Lung (tissue), 12 donors: ENCODE data around the gene TLCD3A. TPM values are rescaled to one million over a fixed set of nuclear protein-coding genes. Genes with fewer than 3 reads are reported as not detected.

Experiments used
- ATAC-seq: fragments of 200-7000 bp; cut with Tn5 transposase; one replicate; pipeline ENCODE4 v1.9.1; 2020; ENCODE audit warnings: moderate number of reproducible peaks; ENCODE audit not compliant: insufficient read depth, low FRiP score
- DNase-seq, 3 donors: peaks; one replicate each; pipeline ENCODE4 v3.0.0-alpha.2; 2013 to 2017
- H3K27ac ChIP-seq, 2 donors: one replicate each; pipeline ENCODE4 v1.5.1; 2013; ENCODE audit warnings: mild to moderate bottlenecking in 2 of 2, moderate library complexity in 2 of 2, control low read depth in 1 of 2, inconsistent platforms in 1 of 2, low read depth in 1 of 2, low read length in 1 of 2
- H3K27me3 ChIP-seq, 3 donors: one replicate each; pipeline ENCODE4 v1.5.1; 2013; ENCODE audit warnings: low read length in 2 of 3; ENCODE audit not compliant: control insufficient read depth in 3 of 3, insufficient read depth in 3 of 3
- H3K36me3 ChIP-seq, 4 donors: one replicate each; pipeline ENCODE4 v1.5.1; 2013; ENCODE audit warnings: low read length in 4 of 4, mild to moderate bottlenecking in 1 of 4, moderate library complexity in 1 of 4; ENCODE audit not compliant: control insufficient read depth in 4 of 4, insufficient read depth in 4 of 4
- H3K4me1 ChIP-seq, 5 donors: one replicate each; pipeline ENCODE4 v1.5.1; 2013; ENCODE audit warnings: low read length in 5 of 5, mild to moderate bottlenecking in 2 of 5, moderate library complexity in 1 of 5; ENCODE audit not compliant: control insufficient read depth in 5 of 5, insufficient read depth in 5 of 5
- H3K4me3 ChIP-seq: one replicate; pipeline ENCODE4 v1.5.1; 2013; ENCODE audit warnings: mild to moderate bottlenecking, control low read depth, moderate library complexity
- H3K9ac ChIP-seq, 2 donors: one replicate each; pipeline ENCODE4 v1.5.1; 2013; ENCODE audit warnings: low read length in 2 of 2, control low read depth in 1 of 2; ENCODE audit not compliant: insufficient read depth in 1 of 2
- H3K9me3 ChIP-seq, 4 donors: one replicate each; pipeline ENCODE4 v1.5.1; 2013; ENCODE audit warnings: low read length in 3 of 4, mild to moderate bottlenecking in 1 of 4, moderate library complexity in 1 of 4; ENCODE audit not compliant: control insufficient read depth in 4 of 4, insufficient read depth in 3 of 4
- CTCF ChIP-seq: IDR thresholded peaks from 2 replicates; pipeline ENCODE4 v1.5.1; 2012; ENCODE audit warnings: mild to moderate bottlenecking; ENCODE audit errors: control extremely low read depth, extremely low read depth
- WGBS, 2 donors: extraction: QIAGEN DNeasy Blood & Tissue Kit; methylation state at CpG; one replicate each; pipeline ENCODE4 v1.1.7; 2013; 5-methylcytosine and 5-hydroxymethylcytosine counted together
- polyA plus RNA-seq, 2 donors: library from polyadenylated mRNA; stranded (reverse); fragments of 200-250 nt; gene quantifications; one replicate each; pipeline ENCODE4 v1.2.1, GENCODE V29; 2013
- total RNA-seq, 2 donors: library from RNA; depleted of rRNA in 1 of 2; stranded (reverse); fragments of >200 nt in 1 of 2; gene quantifications; one replicate each; pipeline ENCODE4 v1.2.1, GENCODE V29; 2014 to 2021
- donor health status: control.
- donor health status: control.
- donor health status: Bipolar disorder and iron deficiency.
- donor health status: healthy.
- donor health status: DM: yes; HTN: yes; CAD: no.

The TLCD3A gene
- total and polyA plus RNA-seq, 4 donors = 8.4 to 16.2 (median 11.0) TPM

DNA sequence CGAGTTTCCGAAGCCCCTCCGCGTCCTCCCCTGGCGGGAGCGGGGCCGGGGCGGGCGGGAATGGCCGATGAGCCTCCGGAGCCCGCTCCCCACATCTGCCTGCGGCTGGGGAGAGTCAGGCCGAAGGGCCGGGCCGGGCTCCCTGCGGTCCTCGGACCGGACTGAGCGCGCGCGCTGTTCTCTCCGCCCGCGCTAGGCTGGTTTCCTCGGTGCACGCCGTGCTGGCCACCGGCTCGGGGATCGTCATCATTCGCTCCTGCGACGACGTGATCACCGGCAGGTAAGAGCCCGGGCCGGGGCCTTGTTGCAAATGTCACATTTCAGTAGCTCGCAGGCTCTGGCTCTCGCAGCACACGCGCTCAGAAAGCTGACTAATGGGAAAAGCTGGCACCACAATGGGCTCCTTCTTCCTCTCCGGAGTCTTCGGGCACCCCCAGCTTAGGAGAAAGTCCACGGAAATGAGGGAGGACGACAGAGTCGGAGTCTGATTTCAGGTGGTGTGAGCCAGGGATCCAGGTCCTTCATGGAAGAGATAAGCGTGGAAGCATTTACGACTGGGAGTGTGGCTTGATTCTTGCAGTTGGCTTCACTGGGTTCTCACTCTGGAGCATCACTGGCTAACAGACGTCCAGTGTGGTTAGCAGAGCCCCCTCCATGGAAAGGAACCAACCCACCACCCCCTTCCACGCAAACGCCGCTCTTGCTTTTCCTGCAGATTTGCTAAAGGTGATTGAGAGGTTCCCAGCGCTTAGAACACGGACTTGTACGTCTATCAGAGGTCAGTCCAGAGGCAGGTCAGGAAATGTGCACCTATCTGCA is 715 bp downstream of the TLCD3A start:
- WGBS, 2 donors = 7 to 10% methylated on average over 53 to 57 of the region's 57 CpGs
- DNase-seq = peak; percentile 33 to 49 (median 47)

DNA sequence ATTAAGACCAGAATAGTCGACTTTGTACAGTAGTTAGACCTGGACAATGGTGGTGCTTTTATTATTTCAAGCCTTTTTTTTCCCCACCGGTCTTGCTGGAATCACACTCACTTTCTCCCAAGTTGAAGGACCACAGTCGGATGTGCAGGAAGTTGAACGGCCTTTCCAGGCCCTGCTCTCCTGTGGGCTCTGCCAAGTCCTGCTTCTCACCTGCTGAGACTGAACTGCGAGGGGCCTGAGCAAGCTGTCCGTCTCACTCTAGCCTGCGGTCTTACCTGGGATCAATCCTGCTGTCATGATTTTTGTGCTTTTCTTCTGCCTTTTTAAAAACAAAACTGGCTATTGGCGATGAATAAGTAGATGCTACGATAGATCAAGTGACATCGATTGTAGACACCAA is 1.3 kb downstream of the TLCD3A start:
- TF ChIP-seq CTCF = no peak
- DNase-seq (no peak), ATAC-seq (no peak)
- peaks cover 0 to 14% (median 4%) of the 10 kb centered on the region in 5 donors for H3K4me1 ChIP-seq
- H3K27ac ChIP-seq = no peak overlapping the region
- H3K4me3 ChIP-seq = no peak overlapping the region
- no peaks in the 10 kb centered on the region for H3K9me3 ChIP-seq
- 74 to 76% methylated on average over 10 of the region's 10 CpGs for WGBS, 2 donors
- H3K36me3 ChIP-seq = peaks cover 0 to 8% (median 0%) of the 10 kb centered on the region in 4 donors
- H3K27me3 ChIP-seq = no peaks in the 10 kb centered on the region
- no peak overlapping the region for H3K9ac ChIP-seq

More for the DNA sequence above, 715 bp downstream of the TLCD3A start:
- Histone ChIP-seq H3K27me3 (no peaks in the 10 kb centered on the region), H3K9me3 (no peaks in the 10 kb centered on the region), H3K36me3 (peaks cover 0 to 4% (median 0%) of the 10 kb centered on the region in 4 donors), H3K4me1 (peaks cover 0 to 14% (median 5%) of the 10 kb centered on the region in 5 donors), H3K9ac (peak overlapping the region; percentile 68 to 76), H3K27ac (peak overlapping the region; percentile 46 to 81), H3K4me3 (peak overlapping the region; percentile 85)
- no peak for TF ChIP-seq CTCF
- ATAC-seq = peak; percentile 48

DNA sequence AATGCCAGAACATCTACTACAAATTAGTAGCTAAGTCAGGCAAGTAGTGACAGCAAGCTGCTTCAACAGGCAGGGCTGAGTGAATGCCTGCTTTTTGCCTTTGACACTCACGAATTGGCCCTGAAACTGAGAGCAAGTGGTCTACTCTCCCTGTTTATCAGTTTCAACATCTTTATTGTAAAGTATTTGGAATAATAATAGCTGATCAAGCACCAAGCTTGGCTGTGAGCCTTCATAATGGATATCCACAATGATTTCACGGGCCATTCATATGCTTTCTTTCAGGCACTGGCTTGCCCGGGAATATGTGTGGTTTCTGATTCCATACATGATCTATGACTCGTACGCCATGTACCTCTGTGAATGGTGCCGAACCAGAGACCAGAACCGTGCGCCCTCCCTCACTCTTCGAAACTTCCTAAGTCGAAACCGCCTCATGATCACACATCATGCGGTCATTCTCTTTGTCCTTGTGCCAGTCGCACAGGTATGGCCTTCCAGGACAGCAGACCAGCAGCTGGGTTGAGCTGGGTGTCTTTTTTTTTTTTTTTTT is 5.2 kb downstream of the TLCD3A start:
- DNase-seq (no peak), ATAC-seq (no peak)
- 94 to 96% methylated on average over 13 of the region's 13 CpGs for WGBS, 2 donors
- H3K4me3 ChIP-seq = no peak overlapping the region
- no peak for TF ChIP-seq CTCF
- no peaks in the 10 kb centered on the region for H3K27me3 ChIP-seq
- H3K9ac ChIP-seq = no peak overlapping the region
- peaks cover 0 to 9% (median 4%) of the 10 kb centered on the region in 5 donors for H3K4me1 ChIP-seq
- peaks cover 0 to 23% (median 22%) of the 10 kb centered on the region in 4 donors for H3K36me3 ChIP-seq
- H3K9me3 ChIP-seq = no peaks in the 10 kb centered on the region
- no peak overlapping the region for H3K27ac ChIP-seq
